GM18520 (cell line): ENCODE results near the gene CNOT1.

Experiments used
- ATAC-seq: cut with Tn5 transposase; IDR thresholded peaks from one replicate; pipeline ENCODE4 v1.9.1; 2021; ENCODE audit not compliant: unreplicated experiment

Gene CNOT1

DNA sequence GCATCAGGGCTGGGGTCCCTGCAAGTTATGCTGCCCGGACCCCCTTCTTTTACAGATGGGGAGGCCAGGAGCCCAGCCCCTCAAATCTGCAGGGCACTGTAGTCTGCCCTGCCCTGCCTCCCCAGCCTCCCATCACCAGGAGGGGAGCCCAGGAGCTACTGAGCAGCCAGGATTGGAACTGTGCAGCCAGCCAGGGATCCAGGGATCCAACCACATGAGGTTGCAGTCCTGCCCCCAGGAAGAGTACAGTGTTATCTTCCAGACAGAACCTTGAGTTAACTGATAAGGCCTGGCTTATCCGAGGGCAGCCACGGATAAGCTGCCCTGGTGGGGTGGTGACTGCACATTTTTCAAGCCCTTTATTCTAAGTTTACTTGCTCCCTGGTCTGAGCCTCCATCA lies 141.1 kb downstream of the CNOT1 start:
- ATAC-seq: no peak

DNA sequence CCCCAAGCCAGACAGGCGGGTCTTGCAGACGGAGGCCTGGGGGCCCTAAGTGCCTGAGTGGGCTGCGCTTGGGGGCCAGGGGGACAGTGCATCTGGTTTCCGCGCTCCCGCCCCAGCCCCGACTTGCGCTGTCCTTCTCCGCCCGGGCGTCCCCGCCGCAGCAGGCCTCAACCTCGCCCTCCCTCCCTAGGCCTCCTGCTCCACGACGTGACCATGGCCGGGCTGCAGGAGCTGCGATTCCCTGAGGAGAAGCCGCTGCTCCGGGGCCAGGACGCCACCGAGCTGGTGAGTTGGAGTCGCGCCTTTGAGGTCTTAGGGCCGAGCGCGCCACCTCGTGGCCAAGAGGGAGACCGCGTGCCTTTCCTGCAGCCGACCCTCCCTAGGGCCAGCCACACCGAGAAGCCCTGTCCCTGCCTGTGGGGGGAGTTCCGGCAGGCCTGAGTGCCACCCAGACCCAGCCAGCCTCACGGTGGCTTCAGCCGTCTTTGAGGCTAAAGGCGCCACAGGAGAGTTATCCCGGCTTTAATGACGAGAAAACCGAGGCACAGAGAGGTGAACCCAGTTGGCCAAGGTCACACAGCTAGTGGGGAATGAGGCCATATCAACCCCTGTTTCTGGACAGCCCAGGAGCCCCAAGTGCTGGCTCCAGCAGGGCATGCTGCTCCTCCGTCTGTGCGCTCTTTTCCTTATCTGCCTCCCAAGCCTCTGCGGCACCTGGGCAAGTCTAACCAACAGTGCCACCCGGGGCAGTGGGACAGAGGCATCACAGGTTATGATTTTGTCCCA lies 141.9 kb downstream of the CNOT1 start:
- no peak for ATAC-seq

DNA sequence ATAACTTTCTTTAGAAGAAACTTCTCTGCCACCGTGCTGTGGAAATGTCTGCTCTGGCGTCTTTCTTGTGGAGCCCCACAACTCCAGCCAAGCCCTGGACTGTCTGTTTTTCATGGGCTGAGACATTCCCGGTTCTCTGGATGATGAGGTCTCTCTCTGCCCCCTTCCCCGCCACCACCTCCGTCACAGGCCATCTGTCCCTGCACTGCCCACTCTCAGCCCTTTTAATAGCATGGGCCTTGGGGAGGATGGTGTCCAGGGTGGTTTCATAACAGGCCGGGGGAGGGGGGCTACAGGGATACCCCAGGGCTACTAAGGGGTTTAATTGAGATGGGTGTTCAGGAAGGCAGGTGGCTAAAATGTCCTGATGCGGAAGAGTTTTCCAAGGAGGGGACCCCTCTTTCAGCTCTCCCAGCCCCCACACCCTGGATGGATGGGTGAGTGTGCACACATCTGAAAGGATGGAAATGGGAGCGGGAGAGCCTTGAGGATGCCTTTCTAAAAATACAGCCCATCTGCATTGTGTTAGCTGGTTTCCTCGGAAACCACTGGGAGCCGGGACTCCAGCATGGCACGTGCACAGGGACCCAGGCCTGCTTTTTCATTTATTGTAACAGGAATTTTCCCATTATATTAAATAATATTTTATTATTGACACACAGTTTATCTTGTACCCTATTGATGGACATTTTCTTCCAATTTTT lies 144.3 kb downstream of the CNOT1 start:
- no peak for ATAC-seq

DNA sequence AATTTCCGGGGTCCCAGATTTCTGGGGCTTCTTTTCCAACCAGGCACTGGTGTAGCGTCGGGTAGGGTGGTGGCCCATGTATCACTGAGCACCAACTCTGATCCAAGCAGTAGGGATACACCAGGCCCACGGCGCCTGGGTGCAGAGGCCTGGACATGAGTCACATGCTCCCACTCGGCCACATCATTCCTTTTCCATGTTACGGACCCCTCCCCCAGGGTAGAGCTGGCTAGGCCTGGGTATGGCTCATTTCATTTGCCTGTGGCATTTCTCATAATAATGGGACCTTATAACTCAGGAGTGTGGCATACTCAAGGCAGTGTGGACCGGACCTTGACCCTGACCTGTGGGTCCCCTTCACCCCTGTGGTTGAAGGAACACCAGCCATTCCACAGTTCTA lies 147.7 kb downstream of the CNOT1 start:
- no peak for ATAC-seq

DNA sequence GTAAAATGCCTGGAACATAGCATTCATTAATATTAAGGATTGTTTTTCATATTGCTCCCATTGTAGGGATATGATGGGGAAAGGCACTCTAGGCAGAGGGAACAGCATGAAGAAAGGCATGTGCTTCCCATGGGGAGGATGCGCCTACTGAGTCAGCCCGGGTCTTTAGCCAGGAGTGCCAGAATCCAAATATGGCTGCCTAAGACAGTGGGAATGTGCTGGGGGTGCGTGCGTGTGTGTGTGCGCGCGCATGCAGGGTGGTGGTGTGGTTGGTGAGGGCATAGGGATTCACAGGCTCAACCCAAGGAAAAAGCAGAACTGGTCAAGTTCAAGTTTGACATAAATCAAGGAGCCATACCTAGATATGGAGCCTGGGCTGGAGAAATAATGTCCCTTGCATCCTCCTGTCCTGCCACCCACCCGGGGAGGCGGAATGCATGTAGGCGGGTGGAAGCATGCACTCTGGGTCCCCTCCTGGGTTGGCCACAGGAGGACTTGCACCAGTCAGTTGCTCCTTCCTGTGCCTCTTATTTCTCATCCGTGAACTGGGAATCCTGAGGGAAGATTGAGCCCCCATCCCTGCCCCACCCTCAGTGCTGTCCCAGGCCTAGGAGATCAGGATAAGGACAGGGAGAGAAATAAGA lies 148.3 kb downstream of the CNOT1 start:
- no peak for ATAC-seq

DNA sequence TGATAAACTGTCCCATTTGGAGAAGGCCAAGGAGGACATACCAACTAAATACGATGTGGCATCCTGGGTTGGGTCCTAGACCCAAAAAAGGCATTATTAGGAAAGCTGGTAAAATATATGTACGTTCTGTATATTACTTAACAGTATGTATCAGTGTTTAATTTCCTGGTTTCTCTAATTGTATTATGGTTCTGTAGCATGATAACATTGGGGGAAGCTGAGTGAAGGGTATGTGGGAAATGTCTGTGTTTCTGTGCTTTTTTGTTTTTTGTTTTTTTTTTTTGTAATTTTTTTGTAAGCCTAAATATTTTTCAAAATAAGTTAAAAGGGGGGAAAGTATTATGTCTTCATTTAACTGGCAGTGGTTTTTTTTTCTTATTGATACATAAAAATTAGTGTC lies 151.2 kb downstream of the CNOT1 start:
- no peak for ATAC-seq

DNA sequence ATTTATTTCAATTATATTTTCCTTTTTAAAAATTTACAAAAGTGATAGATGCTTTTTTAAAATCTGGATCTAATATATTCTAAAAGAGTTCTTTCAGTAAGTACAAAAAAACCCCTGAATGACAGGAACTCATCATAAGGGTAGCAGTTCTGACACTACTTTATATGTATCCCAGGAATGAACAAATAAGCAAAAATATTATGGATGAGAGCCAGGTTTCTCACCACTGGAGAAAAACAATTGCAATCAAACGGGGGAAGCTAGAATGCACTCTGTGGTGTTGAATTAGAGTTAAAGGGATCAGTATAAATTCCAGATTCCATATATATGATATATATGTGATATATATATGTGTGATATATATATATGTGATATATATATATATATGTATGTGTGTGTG lies 152.8 kb downstream of the CNOT1 start:
- no peak for ATAC-seq

DNA sequence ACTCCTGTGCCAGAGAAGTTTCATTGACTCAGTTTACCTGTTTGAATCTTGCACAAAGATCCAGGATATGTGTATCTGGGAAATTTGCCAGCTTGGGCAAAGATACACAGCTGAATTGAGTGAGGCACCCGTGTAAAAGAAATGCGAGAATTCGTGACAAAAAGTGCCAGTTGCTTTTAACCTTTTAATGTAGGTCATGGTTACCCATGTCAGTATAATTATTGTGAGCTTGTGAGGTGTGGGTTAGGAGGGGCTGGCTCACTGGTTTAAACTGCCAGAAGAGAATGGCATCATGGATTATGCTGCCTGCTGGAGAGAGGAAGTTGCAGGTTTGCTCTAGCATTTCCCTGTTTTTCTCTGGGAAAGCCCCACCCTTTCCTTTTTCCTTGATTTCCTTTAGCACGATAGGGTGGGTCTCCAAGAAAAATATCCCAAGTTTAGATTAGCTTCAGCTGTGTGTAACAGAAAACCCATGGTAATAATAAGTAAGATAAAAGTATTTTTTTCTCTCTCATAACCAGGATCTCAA lies 154.5 kb downstream of the CNOT1 start:
- no peak for ATAC-seq

DNA sequence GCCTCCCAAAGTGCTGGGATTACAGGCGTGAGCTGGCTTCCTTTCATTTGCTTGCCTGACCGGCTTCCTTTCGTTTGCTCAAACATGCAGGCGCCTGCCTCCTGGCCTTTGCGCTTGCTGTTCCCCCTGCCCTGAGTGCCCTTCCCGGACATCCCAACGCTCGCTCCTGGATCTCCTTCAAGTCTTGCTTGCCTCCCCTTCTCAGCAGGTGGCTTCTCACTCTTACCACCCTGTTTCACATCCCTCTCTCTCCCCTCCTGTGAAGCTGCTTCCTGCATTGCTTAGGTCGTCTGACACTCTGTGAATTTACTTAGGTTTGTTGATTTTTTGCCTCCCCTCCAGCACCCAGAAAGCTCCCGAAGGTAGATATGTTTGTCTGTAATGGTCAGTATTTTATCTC lies 155.3 kb downstream of the CNOT1 start:
- ATAC-seq: no peak

DNA sequence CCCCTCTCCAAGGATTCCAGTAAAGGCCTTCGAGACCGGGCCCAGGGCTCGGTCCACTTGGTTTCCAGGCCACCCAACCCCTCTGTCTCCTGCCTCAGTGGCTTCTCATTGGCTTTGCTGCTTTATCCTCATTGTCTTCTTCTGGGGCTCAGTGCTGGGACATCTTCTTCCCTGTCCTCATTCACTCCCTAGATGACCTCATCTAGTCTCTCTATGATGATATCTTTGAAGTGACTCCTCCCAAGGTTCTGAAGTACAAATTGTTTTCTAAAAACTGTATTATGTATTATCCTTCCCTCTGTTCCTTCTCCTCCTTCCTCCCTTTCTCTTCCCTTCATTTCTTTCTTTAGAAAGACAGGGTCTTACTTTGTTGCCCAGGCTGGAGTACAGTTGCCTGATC lies 156.8 kb downstream of the CNOT1 start:
- no peak for ATAC-seq

DNA sequence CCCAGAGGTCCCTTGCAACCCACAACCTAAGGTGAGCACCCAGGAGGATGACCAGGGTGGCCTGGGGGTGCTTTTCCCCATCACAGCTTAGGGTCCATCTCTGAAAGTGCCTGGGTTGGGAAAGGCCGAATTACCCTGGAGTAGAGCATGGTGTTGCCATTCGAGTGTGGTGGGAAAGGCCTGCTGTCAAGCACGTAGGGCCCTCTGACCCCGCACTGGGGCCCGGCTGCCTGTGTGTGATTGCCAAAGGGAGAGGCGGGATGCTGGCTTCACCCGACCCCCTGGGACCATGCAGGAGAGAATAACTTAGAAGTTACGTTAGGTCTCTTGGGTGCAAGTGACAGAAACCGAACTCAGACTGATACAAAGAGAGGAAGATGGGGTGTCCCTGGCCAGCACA lies 157.4 kb downstream of the CNOT1 start:
- no peak for ATAC-seq

DNA sequence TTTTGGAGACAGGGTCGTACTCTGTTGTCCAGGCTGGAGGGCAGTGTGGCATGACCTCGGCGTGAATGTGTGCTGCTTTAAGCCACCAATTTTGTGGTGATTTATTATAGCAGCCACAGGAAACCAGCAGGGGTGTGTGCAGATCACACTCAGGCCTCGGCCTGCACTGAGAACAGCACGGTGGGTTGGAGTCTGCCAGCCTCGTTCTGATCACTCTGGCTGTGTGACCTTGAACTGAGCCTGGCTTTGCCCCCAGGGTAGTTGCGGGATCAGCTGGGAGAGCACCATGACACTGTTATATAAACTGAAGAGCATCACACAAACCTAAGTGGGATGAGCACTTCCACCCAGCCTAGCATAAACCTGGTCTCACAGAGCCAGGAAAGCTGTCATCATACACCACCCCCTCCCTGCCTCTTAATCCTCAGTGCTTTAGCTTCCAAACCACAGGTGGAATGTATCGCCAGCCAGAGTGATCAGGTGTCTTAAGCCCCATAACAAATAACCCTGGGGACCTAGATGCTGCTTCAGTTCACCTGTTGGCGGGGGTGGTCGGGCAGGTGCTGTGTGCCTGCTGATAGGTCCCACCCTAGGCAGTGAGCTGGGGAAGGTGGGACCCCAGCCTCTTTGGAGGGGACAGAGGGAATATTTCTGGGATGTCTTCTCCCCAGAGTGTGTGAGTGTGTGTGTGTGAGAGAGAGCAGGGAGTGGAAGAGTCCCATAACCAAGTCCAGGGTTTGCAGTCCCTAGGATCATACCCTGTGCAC lies 158.2 kb downstream of the CNOT1 start:
- ATAC-seq: no peak
